Transverse colon (tissue), 4 donors: ENCODE results near the gene SEZ6. TPM values are rescaled to one million over a fixed set of nuclear protein-coding genes. Genes with fewer than 3 reads are reported as not detected.

Experiments used
- DNase-seq: peaks from one replicate; pipeline ENCODE4 v3.0.0-alpha.2; 2019
- H3K27ac ChIP-seq, 4 donors: fragments of 200-600 bp; sonication (generic); 2 replicates each; pipeline ENCODE4 v1.5.1; 2016 to 2018; ENCODE audit warnings: inconsistent platforms in 4 of 4
- H3K27me3 ChIP-seq: fragments of 200-600 bp; sonication (generic); 2 replicates; pipeline ENCODE4 v1.5.1; 2017; ENCODE audit warnings: inconsistent platforms
- H3K36me3 ChIP-seq, 4 donors: fragments of 200-600 bp; sonication (generic); 2 replicates each; pipeline ENCODE4 v1.5.1; 2017 to 2019; ENCODE audit warnings: inconsistent platforms in 4 of 4
- H3K4me1 ChIP-seq, 4 donors: fragments of 200-600 bp; sonication (generic); 2 replicates each; pipeline ENCODE4 v1.5.1; 2017 to 2020; ENCODE audit warnings: inconsistent platforms in 4 of 4
- H3K4me3 ChIP-seq, 4 donors: fragments of 200-600 bp; sonication (generic); 1 replicate in 1 of 4; 2 replicates in 3 of 4; pipeline versions ENCODE4 v1.5.1 to v1.6.1; 2017 to 2019; ENCODE audit warnings: inconsistent platforms in 4 of 4
- H3K9me3 ChIP-seq, 2 donors: fragments of 200-600 bp; sonication (generic); 2 replicates each; pipeline ENCODE4 v1.5.1; 2017 to 2019; ENCODE audit warnings: inconsistent platforms in 2 of 2
- EP300 ChIP-seq: sonication (generic); formaldehyde crosslinking; IDR thresholded peaks from one replicate; pipeline ENCODE4 v1.6.1; 2017; ENCODE audit warnings: antibody characterized with exemption, low read depth
- POLR2A ChIP-seq: fragments of 450-650 bp; IDR thresholded peaks from one replicate; pipeline ENCODE4 v1.6.1; 2016; ENCODE audit warnings: antibody characterized with exemption, mild to moderate bottlenecking, moderate library complexity
- POLR2AphosphoS5 ChIP-seq, 3 donors: sonication (generic); formaldehyde crosslinking; IDR thresholded peaks; one replicate each; pipeline ENCODE4 v1.6.1; 2016; ENCODE audit warnings: antibody characterized with exemption in 3 of 3
- WGBS, 2 donors: methylation state at CpG; one replicate each; pipeline ENCODE4 v1.1.5; 2018; ENCODE audit warnings: low coverage in 1 of 2; 5-methylcytosine and 5-hydroxymethylcytosine counted together
- in situ Hi-C, 4 donors: fragments of 200-750 bp; cut with MboI; loops; one replicate each; pipeline versions ENCODE4 v1.15.0 to v1.15.1; 2017; ENCODE audit warnings: low sequenced_read_pairs in 3 of 4, low pct_ligation_motif_present in 1 of 4, low pct_unique_long_range_greater_than_20kb in 1 of 4
- intact Hi-C: fragments of 100-400 bp; cut with DNase I; formaldehyde crosslinking; loops from one replicate; pipeline ENCODE4 v1.15.1; 2023; ENCODE audit warnings: low total_unique reads
- total RNA-seq, 4 donors: library from RNA; depleted of rRNA; stranded (reverse); fragments of >200 nt; gene quantifications; one replicate each; pipeline ENCODE4 v1.1.0, GENCODE V29; 2016
- TF ChIP-seq, protein P1 (sequence below), 5 experiments: fragments of 200-600 bp in 3 of 5; fragments of 450-650 bp in 2 of 5; sonication (generic) in 3 of 5; IDR thresholded peaks; 1 replicate in 2 of 5; 2 replicates in 3 of 5; pipeline ENCODE4 v1.5.1; 2016 to 2017; ENCODE audit warnings: antibody characterized with exemption in 5 of 5, inconsistent platforms in 3 of 5, mild to moderate bottlenecking in 2 of 5, moderate library complexity in 1 of 5

SEZ6 gene, protein sequence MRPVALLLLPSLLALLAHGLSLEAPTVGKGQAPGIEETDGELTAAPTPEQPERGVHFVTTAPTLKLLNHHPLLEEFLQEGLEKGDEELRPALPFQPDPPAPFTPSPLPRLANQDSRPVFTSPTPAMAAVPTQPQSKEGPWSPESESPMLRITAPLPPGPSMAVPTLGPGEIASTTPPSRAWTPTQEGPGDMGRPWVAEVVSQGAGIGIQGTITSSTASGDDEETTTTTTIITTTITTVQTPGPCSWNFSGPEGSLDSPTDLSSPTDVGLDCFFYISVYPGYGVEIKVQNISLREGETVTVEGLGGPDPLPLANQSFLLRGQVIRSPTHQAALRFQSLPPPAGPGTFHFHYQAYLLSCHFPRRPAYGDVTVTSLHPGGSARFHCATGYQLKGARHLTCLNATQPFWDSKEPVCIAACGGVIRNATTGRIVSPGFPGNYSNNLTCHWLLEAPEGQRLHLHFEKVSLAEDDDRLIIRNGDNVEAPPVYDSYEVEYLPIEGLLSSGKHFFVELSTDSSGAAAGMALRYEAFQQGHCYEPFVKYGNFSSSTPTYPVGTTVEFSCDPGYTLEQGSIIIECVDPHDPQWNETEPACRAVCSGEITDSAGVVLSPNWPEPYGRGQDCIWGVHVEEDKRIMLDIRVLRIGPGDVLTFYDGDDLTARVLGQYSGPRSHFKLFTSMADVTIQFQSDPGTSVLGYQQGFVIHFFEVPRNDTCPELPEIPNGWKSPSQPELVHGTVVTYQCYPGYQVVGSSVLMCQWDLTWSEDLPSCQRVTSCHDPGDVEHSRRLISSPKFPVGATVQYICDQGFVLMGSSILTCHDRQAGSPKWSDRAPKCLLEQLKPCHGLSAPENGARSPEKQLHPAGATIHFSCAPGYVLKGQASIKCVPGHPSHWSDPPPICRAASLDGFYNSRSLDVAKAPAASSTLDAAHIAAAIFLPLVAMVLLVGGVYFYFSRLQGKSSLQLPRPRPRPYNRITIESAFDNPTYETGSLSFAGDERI
- under 1 TPM in 1 of 4 donors, not detected in 3; 0.14 TPM for total RNA-seq

DNA sequence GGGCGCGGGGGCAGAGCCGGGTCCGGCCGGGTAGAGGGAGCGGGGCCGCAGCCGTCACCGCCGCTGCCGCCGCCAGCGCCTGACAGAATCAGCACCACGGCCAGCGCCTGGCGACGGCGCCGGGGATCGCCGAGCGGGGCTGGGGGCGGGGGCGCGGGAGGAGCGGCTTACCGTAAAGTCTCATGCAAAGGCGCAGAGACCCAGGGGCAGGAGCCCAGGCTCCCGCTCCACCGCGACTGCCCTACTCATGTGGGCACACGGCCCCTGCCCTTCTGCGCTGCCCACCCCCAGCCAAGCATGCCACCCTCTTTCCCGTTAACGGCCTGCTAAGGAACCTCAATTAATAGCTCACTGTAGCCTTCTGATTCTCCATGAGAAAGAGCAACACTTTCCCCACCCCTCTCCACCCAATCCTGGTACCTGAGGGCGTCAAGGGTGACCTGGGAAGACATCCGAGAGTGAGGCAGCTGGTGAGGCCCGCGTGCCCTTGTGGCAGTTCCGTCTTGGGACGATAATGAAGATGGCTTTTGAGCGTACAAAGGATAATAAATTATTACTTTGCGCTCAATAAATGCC lies at the start of gene SEZ6:
Gene SEZ6 (minus strand): TSS at position 98 of the 576 bp plus-strand sequence. CDS start 164 bp downstream, outside the sequence.
- peak; percentile 37 for DNase-seq
- H3K27me3 ChIP-seq = peaks cover 77% of the 10 kb centered on the region
- H3K4me1 ChIP-seq = peaks cover 0 to 8% (median 1%) of the 10 kb centered on the region in 4 donors
- TF ChIP-seq, protein P1, sequence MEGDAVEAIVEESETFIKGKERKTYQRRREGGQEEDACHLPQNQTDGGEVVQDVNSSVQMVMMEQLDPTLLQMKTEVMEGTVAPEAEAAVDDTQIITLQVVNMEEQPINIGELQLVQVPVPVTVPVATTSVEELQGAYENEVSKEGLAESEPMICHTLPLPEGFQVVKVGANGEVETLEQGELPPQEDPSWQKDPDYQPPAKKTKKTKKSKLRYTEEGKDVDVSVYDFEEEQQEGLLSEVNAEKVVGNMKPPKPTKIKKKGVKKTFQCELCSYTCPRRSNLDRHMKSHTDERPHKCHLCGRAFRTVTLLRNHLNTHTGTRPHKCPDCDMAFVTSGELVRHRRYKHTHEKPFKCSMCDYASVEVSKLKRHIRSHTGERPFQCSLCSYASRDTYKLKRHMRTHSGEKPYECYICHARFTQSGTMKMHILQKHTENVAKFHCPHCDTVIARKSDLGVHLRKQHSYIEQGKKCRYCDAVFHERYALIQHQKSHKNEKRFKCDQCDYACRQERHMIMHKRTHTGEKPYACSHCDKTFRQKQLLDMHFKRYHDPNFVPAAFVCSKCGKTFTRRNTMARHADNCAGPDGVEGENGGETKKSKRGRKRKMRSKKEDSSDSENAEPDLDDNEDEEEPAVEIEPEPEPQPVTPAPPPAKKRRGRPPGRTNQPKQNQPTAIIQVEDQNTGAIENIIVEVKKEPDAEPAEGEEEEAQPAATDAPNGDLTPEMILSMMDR (IDR thresholded peaks at IDR 0.05) = peak in 2 of 5 experiments; percentile 10 to 14
- TF ChIP-seq POLR2AphosphoS5 (IDR thresholded peaks at IDR 0.05) = no peak
- TF ChIP-seq POLR2A = no peak
- H3K9me3 ChIP-seq = no peaks in the 10 kb centered on the region
- in situ Hi-C loops (loop anchor here in 1 of 4 donors (25.0 kb wide), 1 partner anchor 231 kb away; the partner anchor contains the start of gene CRYBA1), intact Hi-C loops (no loop called here)
- H3K4me3 ChIP-seq = no peak within 1 kb of the TSS
- no peaks in the 10 kb centered on the region for H3K36me3 ChIP-seq
- no peak within 1 kb of the TSS for H3K27ac ChIP-seq
- WGBS, 2 donors = 6% methylated on average over 38 of the region's 43 CpGs; no CpG with 5 or more reads in 1 of the 2 donors

DNA sequence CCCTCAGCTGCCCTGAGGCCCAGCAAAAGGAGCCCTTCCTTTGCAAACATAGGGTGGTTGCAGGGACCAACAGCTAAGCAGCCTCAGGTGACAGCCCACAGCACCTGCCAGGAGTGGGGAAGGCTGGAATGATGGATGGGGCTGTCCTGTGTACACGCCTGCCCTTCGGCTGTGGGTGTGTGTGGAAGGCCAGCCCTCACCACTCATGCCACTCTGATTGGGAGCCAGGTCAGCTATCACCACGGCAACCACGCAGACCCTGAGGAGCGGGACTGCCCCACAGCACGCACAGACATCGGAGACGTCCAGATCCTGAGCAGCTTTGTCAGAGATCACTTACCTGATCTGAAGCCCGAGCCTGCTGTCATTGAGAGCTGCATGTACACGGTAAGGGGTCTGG lies 49.0 kb upstream of the SEZ6 start:
- H3K4me3 ChIP-seq = no peak overlapping the region
- no peak overlapping the region for H3K27ac ChIP-seq
- no peaks in the 10 kb centered on the region for H3K4me1 ChIP-seq
- no peaks in the 10 kb centered on the region for H3K27me3 ChIP-seq
- in situ Hi-C loops = no loop called here
- TF ChIP-seq, protein P1 (IDR thresholded peaks at IDR 0.05) = no peak
- intact Hi-C loops = no loop called here
- no peaks in the 10 kb centered on the region for H3K36me3 ChIP-seq
- DNase-seq = no peak
- no peaks in the 10 kb centered on the region for H3K9me3 ChIP-seq
- WGBS, 2 donors = 82% methylated on average over 8 of the region's 10 CpGs; no CpG with 5 or more reads in 1 of the 2 donors

DNA sequence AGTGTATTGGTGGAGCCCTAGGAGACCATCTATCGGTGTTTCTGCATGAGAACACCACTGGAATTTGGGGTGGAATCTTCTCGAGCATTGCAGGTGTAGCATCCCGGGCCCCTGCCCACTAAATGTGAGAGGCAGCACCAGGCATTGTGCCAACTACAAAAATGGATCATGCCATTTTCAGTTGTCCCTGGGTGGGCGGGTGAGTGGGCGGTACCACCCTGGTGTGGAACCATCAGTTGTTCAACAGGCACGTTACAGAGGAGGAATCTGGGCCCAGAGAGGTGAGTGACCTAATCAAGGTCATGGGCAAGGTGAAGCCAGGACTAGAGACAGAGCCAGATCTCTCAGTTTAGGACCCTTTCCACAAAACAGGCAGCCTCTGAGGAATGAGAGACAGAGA lies 45.9 kb upstream of the SEZ6 start:
- TF ChIP-seq EP300 (no peak), POLR2AphosphoS5 (IDR thresholded peaks at IDR 0.05) (no peak), POLR2A (no peak)
- TF ChIP-seq, protein P1 (IDR thresholded peaks at IDR 0.05) = no peak
- Histone ChIP-seq H3K27me3 (no peaks in the 10 kb centered on the region), H3K36me3 (no peaks in the 10 kb centered on the region), H3K27ac (no peak overlapping the region), H3K9me3 (no peaks in the 10 kb centered on the region), H3K4me3 (no peak overlapping the region), H3K4me1 (no peaks in the 10 kb centered on the region)
- DNase-seq = no peak
- 85% methylated on average over 6 of the region's 6 CpGs; no CpG with 5 or more reads in 1 of the 2 donors for WGBS, 2 donors
- intact Hi-C loops = no loop called here
- in situ Hi-C loops = no loop called here

DNA sequence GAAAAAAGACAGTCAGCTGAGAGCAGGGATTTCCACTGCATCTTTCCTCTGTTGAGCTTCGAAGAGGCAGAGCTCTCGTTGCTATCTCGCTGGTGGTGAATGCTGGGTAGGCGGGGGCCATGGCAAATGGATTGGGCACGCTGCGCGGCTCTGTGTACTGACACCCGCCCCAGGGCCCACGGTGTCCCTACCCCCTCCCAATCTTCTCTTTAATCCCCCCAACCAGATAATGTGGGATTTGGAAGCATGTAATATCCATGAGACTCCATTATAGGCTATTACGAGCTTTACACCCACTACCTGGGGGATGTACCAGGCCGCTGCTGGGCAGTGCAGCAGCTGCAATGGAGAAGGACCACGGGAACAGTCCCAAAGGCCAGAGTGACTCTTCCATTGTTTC lies 45.4 kb upstream of the SEZ6 start:
- Histone ChIP-seq H3K27ac (no peak overlapping the region), H3K4me3 (no peak overlapping the region), H3K36me3 (no peaks in the 10 kb centered on the region), H3K4me1 (no peaks in the 10 kb centered on the region), H3K9me3 (no peaks in the 10 kb centered on the region), H3K27me3 (no peaks in the 10 kb centered on the region)
- DNase-seq = no peak
- intact Hi-C loops = no loop called here
- TF ChIP-seq POLR2A (no peak), EP300 (no peak), POLR2AphosphoS5 (IDR thresholded peaks at IDR 0.05) (no peak)
- TF ChIP-seq, protein P1 (IDR thresholded peaks at IDR 0.05) = no peak
- in situ Hi-C loops = no loop called here
- 80 to 89% methylated on average over 4 to 12 of the region's 12 CpGs for WGBS, 2 donors
